ENCODE data around the gene DNAH6. TPM values are rescaled to one million over a fixed set of nuclear protein-coding genes. Genes with fewer than 3 reads are reported as not detected.
"Not testable (repeated sequence)": the region's sequence is repeated elsewhere in the genome, so short reads cannot be mapped to it uniquely, and the experiment has no call there.

The DNAH6 gene
- total RNA-seq, 1 experiment from 2014 or later: under 0.01 TPM

DNA sequence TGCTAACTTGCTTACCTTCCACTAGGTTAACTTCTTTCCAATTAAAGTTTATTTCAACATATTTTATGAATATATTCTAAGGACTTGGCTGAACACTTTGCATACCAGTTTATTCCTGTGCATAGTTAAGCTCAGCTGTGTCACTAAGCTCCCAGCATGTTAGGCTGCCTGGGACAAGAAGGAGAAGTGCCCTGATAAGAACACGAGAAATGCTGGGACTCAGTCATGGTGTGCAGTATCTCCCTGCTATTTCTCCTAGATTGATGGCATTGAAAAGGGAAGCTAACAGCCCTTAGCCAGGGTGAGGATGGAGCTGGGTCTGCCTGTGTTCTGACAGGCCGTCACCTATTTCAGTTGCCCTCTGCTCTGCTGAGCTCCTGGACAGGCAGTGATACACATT, 200.3 kb downstream of the DNAH6 start:
- in situ Hi-C loops (cut with HindIII; ENCODE audit: low sequenced_read_pairs): no loop called here
- DNase-seq (ENCODE audit: low spot score): no peak

DNA sequence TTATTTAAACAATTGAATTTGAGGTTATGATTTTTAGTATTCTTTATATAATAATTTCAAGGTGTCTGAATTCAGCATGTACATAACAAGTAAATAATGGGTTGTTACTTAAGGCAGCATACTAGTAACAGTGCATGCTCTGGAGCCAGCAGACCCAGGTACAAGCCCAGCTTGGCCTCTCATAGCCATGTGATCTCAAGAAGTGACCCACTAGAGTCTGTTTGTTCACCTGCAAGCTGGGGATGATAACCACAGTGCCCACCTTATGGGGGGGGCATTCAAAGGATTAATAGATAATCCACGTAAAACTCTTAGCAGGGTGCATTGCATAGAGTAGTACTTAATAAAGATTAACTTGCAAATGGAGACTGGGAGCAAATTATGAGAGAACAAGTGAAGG, 201.0 kb downstream of the DNAH6 start:
- in situ Hi-C loops (cut with HindIII; ENCODE audit: low sequenced_read_pairs): no loop called here
- DNase-seq (ENCODE audit: low spot score): no peak

DNA sequence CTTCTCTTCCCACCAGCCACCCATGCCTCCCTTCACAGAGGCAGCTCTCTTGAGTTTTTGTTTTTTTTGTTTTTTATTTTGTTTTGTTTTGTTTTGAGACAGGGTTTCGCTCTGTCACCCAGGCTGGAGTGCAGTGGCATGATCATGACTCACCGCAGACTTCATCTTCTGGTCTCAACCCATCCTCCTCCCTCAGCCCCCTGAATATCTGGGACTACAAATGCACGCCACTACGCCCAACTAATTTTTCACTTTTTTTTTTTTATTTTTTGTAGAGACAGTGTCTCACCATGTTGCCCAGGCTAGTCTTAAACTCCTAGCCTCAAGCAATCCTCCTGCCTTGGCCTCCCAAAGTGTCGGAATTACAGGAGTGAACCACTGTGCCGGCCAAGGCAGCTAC, 203.1 kb downstream of the DNAH6 start:
- DNase-seq (ENCODE audit: low spot score): no peak
- in situ Hi-C loops (cut with HindIII; ENCODE audit: low sequenced_read_pairs): no loop called here

DNA sequence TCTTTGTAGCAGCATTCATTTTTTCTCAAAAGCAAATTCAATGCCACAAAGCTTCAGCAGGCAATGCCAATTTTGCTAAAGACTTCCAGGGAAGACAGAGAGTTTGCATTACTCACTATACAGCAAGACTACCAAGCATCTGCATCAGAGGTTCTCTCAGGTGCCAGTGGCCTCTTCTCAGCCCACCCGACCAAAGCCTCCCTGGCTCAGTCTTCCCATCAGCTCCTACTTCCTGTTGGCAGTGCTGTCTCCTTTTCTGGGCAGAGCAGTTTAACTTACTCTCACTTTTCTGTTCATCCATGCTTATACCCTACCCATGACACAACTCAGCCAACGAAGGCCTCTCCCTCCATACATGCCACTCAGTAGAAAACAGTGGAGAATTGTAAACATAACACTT, 207.5 kb downstream of the DNAH6 start:
- in situ Hi-C loops (cut with HindIII; ENCODE audit: low sequenced_read_pairs): no loop called here

DNA sequence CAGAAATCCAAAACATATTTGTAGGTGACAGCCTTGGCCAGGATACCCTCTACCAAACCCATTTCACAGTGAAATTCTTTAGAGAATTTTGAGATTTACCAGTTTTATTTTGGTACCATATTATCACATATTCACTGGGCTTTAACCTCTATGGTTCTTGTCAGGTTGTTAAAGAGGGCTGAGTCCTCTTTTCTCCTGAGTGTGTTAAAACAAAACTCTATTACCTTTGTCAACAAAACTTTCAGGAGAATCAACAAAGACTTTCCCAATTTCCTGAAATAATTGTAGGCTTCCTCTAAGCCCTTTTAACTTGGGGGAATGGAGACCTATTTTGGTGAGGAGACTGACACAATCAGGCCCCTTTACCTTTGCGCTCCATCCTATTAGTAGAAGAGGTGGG, 209.4 kb downstream of the DNAH6 start:
- DNase-seq (ENCODE audit: low spot score): no peak
- in situ Hi-C loops (cut with HindIII; ENCODE audit: low sequenced_read_pairs): no loop called here

More for the DNA sequence above, 207.5 kb downstream of the DNAH6 start:
- no peak for DNase-seq (ENCODE audit: low spot score)

DNA sequence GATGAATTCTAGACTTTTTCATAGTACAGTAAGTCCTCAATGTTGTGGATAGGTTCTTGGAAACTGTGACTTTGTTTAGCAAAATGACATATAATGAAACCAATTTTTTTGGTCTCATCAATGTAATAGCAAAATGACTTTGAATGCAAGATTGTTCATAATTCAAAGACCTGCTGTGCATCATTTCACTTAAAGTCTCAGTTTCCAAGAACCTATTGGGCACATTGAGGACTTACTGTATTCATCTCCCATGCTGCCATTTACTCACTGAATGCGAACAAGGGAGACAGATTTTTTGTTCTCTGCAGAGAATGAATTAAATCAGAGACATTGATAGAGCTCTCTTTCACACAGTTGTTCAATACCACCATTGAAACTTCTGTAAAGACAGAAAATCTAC, 211.0 kb downstream of the DNAH6 start:
- in situ Hi-C loops (cut with HindIII; ENCODE audit: low sequenced_read_pairs): no loop called here
- no peak for DNase-seq (ENCODE audit: low spot score)

DNA sequence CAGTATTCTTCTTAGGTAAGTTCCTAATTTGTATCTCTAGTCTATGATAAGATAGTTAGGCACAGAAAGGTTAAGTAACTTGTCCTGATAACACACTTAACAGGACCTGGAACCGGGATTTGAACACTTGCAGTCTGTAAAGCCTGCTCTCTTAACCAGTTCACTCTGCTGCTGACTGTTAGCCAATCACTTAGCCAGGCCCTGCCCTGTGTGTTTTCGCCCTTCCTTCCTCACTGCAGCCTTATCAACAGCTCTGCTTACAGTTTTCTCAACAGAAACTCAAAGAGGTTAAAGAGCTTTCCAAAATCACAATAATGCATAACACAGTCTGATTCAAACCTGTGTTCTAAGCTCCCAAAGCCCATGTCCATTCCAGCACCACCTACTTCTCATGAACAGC, 212.9 kb downstream of the DNAH6 start:
- in situ Hi-C loops (cut with HindIII; ENCODE audit: low sequenced_read_pairs): no loop called here
- no peak for DNase-seq (ENCODE audit: low spot score)

DNA sequence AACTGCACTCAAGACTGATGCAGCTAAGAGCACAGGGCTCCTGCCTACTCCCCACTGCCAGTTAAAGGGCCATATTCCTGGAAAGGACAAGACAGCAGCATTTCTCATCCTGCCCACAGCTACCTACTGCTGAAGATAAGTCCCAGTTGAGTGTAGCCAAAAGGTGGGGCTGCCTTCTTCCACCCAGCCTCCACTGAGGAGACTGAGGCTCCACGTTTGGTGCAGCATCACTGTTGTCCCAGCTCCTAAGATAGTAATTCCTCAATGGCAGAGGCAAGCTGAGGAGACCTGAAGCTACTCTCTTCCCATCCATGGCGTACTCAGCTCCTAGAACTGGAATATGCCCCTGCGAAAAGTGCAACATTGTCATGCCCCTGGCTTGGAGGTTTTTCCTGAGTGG, 214.9 kb downstream of the DNAH6 start:
- no peak for DNase-seq (ENCODE audit: low spot score)
- in situ Hi-C loops (cut with HindIII; ENCODE audit: low sequenced_read_pairs): no loop called here

DNA sequence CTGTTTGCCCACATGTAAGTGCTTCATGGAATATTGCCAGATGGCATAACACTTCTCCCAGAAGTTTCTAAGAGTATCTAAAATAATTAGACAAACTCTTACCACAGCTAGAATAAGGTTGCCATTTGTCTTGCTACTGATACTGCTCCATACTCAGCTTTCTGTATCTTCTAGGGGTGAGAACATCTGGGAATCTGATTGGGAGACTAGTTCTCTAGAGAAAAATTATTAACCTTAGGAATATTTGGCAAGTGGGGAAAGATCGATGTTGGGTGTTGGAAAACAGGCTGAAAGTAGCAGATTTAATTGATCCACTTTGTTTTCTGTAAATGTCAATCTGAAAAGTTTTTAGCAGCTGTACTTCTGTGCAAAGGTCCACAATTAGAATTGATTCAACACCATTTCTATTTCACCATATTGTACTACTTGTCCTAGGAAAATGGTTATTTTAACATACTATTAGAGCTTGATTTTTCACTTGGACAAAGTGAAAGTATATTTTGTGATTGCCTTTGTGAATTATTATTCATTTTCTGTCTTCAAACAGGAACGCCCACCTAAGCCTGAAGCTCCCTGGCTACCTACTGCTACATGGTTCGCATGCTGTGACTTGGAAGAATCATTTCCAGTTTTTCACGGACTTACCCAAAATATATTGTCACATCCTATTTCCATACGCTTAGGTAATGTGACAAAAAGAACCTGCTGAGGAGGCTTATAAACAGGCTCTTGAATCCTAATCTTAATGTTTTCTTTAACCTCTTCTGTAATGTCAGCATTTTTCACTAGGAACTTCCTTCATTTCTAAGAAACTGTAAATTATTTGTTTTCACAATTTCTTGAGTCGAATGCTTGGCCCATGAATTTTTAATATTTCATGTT, 216.8 kb downstream of the DNAH6 start:
- no peak for DNase-seq (ENCODE audit: low spot score)
- in situ Hi-C loops (cut with HindIII; ENCODE audit: low sequenced_read_pairs): no loop called here

DNA sequence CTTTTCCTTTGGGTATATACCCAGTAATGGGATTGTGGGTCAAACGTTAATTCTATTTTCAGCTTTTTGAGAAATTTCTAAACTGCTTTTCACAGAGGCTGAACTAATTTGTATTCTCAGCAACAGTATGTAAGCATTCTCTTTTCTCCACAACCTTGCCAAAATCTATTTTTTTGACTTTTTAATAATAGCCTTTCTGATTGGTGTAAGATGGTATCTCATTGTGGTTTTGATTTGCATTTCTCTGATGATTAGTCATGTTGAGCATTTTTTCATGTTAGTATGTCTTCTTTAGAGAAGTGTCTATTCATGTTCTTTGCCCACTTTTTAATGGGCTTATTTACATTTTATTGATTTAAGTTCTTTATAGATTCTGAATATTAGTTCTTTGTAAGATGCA, 219.1 kb downstream of the DNAH6 start:
- DNase-seq (ENCODE audit: low spot score): no peak
- in situ Hi-C loops (cut with HindIII; ENCODE audit: low sequenced_read_pairs): no loop called here

DNA sequence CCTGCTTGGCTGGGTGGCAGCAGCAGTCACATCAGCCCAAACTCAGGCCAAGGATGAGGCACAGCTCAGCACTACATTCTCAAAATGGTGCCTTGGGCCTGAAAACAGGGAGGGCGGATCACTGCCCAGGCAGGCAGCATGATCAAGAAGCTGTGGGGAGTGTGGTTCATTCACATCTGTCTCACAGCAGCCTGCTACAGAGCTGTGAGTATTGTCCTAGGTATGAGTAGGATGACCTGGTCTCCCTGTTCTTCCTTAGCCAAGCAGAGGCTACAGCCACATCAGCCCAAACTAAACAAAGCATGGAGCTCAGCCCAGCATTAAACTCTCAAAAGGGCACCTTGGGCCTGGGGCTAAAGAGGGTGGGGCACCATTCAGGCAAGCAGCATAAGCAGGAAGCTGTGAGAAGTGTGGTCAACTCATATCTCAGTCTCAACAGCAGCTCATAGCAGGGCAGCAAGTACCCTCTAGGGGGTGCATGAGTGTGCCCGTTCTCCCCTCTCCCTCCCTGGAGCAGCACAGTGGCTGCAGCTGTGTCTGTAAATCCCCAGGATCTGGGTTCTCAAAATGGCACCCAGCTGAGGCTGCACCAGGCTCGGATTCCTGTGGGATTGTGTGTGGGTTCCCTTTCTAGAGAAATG, 225.0 kb downstream of the DNAH6 start:
- in situ Hi-C loops (cut with HindIII; ENCODE audit: low sequenced_read_pairs): no loop called here
- DNase-seq (ENCODE audit: low spot score): no peak

DNA sequence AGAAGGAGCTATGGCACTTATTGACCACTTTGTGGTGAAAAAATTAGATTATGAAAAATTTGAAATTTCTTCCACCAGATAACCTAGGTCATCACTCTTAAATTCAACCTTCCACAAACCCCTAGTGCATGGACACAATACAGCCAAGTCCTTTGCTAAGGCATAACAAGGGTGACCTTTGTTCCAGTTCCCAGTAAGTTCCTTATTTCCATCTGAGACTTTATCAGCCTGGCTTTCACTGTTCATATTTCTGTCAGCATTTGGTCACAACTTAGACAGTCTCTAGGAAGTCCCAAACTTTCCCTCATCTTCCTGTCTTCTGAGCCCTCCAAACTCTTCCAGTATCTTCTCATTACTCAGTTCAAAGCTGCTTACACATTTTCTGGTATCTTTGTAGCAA, 232.0 kb downstream of the DNAH6 start:
- in situ Hi-C loops (cut with HindIII; ENCODE audit: low sequenced_read_pairs): no loop called here
- no peak for DNase-seq (ENCODE audit: low spot score)

DNA sequence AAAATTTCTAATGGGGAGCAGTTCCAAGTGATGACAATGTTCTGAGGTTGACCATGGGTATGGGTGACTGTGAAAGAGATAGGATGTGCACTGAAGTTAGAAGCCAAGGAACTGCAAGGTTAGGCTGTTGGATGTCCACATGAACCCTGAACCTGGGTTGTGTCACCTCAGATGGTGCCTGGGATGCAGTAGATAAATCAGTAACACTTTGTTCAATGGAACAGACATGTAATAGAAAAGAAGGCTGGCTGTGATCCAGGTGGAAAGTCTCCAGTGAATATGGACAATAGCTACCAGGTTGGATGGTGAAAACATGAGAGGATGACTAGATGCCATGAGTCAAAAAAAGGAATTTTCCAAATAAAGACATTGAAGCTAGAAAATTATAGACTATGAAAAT, 233.1 kb downstream of the DNAH6 start:
- in situ Hi-C loops (cut with HindIII; ENCODE audit: low sequenced_read_pairs): no loop called here
- DNase-seq (ENCODE audit: low spot score): no peak

DNA sequence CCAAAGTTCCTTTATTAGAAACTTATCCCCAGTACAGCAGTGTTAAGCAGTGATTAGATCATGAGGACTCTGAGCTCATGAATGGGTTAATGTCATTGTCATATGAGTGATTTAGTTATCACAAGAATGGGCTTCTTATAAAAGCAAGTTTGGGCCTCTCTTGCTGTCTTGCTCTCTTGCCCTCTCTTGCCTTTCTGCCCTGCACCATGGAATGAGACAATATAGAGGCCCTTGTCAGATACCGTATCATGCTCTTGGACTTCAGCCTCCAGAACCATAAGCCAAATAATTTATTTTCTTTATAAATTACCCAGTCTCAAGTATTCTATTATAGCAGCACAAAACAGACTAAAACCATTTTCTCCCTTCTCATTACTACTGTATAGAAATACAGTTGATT, 238.8 kb downstream of the DNAH6 start:
- DNase-seq (ENCODE audit: low spot score): no peak

DNA sequence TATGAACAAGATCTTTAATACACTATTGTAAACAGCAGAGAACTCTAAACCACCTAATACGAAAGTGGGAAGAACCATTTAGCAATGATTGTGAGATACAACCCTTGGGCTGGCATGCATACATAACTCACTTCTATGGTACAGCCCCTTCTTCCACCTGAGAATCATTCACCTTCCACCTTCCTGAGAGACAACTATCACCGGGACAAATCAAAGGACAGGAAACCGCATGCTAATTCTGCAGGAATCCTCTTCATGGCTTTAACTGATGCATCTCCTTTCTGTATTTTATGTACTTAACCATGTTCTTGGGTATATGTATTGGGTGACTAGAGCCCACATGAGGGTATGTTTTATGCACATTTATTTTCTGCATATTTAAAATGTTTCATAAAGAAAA, 241.3 kb downstream of the DNAH6 start:
- in situ Hi-C loops (cut with HindIII; ENCODE audit: low sequenced_read_pairs): no loop called here
- DNase-seq (ENCODE audit: low spot score): no peak

More for the DNA sequence above, 238.8 kb downstream of the DNAH6 start:
- in situ Hi-C loops (cut with HindIII; ENCODE audit: low sequenced_read_pairs): no loop called here

DNA sequence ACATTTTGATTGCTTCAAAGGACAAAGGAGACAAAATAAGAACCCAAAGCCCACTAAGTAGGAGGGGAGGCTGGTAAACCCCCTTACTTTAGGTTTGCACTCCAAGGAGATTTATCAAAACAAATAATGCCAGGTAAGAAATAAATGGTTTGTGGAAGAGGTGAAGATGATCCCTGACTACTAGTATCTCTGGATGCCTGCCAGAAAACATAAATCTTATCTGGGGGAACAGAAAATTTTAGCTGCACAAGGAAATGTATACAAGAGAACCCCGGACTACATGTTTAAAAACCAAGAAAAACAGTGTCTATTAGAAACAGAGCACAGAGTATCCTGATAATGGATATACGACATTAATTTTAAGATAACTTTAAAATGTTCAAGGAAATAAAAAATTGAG, 250.5 kb downstream of the DNAH6 start:
- DNase-seq (ENCODE audit: low spot score): no peak
- in situ Hi-C loops (cut with HindIII; ENCODE audit: low sequenced_read_pairs): no loop called here

DNA sequence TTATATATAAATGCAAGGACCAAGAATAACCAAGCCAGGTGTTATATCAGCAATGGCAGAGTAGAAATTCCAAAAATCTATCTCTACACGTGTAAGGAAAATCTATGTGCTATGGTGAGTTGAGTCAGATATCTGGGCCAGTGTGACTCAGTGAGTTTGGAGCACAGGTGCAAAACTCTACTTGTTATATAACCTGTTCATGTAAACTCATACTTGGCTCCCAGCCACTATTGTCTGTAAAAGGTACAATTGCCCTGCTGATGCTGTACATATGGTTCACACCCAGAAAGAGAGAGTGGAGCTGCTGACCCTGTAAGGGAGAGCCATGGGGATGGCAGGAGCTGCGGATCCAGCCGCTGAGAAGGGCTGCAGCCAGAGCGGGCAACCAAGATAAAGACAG, 252.5 kb downstream of the DNAH6 start:
- DNase-seq (ENCODE audit: low spot score): no peak
- in situ Hi-C loops (cut with HindIII; ENCODE audit: low sequenced_read_pairs): no loop called here

DNA sequence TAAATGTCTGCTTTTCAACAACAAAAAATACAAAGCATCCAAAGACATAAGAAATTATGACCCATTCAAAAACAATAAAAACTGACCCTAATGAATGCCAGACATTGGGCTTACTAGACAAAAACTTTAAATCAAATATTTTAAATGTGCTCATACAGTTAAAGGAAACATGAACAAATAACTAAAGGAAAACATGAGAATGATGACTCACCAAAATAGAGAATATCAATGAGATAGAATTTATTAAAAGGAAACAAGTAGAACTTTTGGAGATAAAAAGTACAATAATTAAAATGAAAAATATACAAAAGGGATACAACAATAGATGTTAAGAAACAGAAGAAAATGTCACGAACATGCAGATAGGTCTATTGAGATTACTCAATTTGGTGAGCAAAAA, 254.0 kb downstream of the DNAH6 start:
- in situ Hi-C loops (cut with HindIII; ENCODE audit: low sequenced_read_pairs): no loop called here
- no peak for DNase-seq (ENCODE audit: low spot score)

DNA sequence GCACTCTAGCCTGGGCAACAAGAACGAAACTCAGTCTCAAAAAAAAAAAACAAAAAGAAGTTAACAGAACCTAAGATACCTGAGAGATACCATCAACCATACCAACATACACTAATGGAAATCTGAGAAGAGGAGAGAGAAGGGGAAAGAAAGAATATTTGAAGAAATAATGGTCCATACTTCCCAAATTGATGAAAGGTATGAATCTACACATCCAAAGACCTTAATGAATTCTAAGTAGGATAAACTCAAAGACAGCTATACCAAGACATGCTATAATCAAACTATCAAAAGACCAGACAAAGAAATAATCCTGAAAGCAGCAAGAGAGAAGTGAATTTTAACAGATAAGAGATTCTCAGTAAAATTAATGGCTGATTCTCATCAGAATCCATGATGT, 255.0 kb downstream of the DNAH6 start:
- in situ Hi-C loops (cut with HindIII; ENCODE audit: low sequenced_read_pairs): no loop called here
- DNase-seq (ENCODE audit: low spot score): no peak

DNA sequence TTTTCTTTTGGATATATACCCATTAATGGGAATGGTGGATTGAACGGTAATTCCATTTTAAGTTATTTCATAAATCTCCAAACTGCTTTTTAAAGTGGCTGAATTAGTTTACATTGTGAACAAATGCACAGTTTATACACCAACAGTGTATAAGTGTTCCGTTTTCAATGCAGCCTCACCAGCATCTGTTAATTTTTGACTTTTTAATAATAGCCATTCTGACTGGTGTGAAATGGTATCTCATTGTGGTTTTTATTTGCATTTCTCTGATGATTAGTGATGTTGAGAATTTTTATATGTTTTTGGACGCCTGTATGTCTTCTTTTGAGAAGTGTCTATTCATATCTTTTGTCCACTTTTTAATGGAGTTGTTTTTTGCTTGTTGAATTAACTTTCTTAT, 257.3 kb downstream of the DNAH6 start:
- in situ Hi-C loops (cut with HindIII; ENCODE audit: low sequenced_read_pairs); DNase-seq (ENCODE audit: low spot score): not testable (repeated sequence)

DNA sequence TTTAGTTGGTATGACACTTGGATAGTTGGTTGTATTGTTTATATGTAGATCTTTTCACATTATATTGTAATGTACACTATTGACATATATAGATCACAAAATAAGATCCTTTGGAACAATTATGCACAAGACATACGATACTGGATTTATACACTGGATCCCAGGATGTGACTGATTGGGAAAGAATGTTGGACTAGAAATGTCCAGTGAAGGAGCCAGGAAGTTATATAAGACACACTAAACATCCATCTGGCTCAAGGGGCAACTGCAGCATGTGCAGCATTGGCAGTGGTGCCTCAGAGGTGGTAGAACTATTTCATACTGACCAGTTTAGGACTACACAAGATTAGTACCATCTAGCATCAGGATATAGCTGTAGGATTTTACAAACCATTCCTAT, 259.7 kb downstream of the DNAH6 start:
- in situ Hi-C loops (cut with HindIII; ENCODE audit: low sequenced_read_pairs): no loop called here
- no peak for DNase-seq (ENCODE audit: low spot score)

Measured in G401 (cell line).